ENCODE results near the gene FAM193A. TPM values are rescaled to one million over a fixed set of nuclear protein-coding genes. Genes with fewer than 3 reads are reported as not detected.

The FAM193A gene
- total RNA-seq, 2 donors from 2014 or later, result 14.6 to 17.0 TPM

DNA sequence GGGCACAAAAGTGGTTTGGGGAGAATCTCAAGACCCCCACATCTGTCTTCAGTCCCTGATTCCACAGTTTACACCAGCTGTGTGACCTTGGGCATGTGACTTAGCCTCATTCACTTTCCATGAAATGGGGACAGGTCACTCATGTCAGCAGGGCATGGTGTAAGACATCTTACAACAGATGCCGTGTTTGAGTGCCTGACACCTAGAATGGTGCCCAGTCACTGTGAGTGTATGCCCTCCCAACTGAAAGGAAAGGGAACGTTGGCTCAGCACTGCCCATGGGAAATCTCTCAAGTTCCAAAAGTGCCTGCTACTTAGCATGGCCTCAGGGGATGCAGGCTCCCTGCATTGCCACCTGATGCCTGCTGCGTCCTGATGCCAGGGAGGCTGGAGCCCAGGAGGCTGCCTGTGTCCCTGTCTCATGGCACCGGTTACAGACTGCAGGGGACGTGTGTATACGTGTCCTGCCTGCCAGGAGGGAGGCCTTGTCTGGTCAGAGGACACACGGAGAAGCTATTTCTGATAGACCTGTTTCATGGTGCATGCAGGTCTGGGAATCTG lies 35.3 kb upstream of the FAM193A start:
- Histone ChIP-seq H3K36me3 (peaks cover 54% of the 10 kb centered on the region), H3K4me3 (no peak overlapping the region), H3K27ac (no peak overlapping the region), H3K9me3 (no peaks in the 10 kb centered on the region), H3K27me3 (no peaks in the 10 kb centered on the region), H3K4me1 (peaks cover 0 to 4% of the 10 kb centered on the region in 2 donors)
- TF ChIP-seq, protein P1, sequence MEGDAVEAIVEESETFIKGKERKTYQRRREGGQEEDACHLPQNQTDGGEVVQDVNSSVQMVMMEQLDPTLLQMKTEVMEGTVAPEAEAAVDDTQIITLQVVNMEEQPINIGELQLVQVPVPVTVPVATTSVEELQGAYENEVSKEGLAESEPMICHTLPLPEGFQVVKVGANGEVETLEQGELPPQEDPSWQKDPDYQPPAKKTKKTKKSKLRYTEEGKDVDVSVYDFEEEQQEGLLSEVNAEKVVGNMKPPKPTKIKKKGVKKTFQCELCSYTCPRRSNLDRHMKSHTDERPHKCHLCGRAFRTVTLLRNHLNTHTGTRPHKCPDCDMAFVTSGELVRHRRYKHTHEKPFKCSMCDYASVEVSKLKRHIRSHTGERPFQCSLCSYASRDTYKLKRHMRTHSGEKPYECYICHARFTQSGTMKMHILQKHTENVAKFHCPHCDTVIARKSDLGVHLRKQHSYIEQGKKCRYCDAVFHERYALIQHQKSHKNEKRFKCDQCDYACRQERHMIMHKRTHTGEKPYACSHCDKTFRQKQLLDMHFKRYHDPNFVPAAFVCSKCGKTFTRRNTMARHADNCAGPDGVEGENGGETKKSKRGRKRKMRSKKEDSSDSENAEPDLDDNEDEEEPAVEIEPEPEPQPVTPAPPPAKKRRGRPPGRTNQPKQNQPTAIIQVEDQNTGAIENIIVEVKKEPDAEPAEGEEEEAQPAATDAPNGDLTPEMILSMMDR (IDR thresholded peaks at IDR 0.05), result no peak
- DNase-seq (ENCODE audit: low spot score), result no peak

DNA sequence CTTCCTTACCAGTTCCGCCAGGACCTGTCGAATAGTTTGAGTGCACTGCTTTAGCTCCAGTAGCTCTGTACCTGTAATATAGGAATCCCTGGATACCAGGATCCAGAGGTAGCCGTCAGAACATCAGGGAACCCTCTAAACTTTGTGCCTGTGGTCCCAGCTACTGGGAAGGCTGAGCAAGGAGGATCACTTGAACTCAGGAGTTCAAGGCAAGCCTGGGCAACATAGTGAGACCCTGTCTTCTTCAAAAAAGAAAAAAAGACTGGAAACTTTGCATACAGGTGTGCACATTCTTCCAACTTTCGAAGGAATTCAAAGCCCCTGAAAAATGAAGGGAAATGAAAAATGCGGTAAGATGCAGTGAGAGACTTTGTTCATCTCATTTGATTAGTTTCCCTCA lies 32.6 kb upstream of the FAM193A start:
- TF ChIP-seq, protein P1 (IDR thresholded peaks at IDR 0.05), result no peak
- peaks cover 46% of the 10 kb centered on the region for H3K36me3 ChIP-seq

DNA sequence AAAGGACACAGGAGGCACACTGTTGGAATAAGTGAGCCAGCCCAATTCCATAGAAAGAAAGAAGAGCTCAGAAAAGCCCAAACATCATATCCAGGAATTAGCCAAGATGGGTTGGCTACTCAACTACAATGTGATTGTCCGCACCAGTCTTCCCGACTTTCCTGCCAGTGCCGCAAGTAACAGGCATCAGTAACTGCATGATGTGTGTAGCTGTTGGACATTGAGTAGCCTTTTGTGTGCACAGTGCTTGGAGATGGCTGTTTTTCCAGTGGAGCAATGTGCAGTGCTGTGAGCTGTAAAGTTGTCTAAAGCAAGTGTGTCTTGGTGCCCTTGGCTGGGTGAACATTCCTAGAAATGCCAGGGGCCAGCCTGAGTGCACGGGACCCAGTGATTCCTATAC lies 29.2 kb upstream of the FAM193A start:
- Histone ChIP-seq H3K36me3 (peaks cover 28% of the 10 kb centered on the region), H3K27me3 (no peaks in the 10 kb centered on the region), H3K4me1 (no peaks in the 10 kb centered on the region), H3K4me3 (no peak overlapping the region), H3K9me3 (no peaks in the 10 kb centered on the region), H3K27ac (no peak overlapping the region)
- TF ChIP-seq, protein P1 (IDR thresholded peaks at IDR 0.05), result no peak
- no peak for DNase-seq (ENCODE audit: low spot score)

More for the DNA sequence above, 32.6 kb upstream of the FAM193A start:
- H3K27ac ChIP-seq, result no peak overlapping the region
- no peak overlapping the region for H3K4me3 ChIP-seq
- no peaks in the 10 kb centered on the region for H3K4me1 ChIP-seq
- no peaks in the 10 kb centered on the region for H3K9me3 ChIP-seq
- H3K27me3 ChIP-seq, result no peaks in the 10 kb centered on the region
- DNase-seq (ENCODE audit: low spot score), result no peak

DNA sequence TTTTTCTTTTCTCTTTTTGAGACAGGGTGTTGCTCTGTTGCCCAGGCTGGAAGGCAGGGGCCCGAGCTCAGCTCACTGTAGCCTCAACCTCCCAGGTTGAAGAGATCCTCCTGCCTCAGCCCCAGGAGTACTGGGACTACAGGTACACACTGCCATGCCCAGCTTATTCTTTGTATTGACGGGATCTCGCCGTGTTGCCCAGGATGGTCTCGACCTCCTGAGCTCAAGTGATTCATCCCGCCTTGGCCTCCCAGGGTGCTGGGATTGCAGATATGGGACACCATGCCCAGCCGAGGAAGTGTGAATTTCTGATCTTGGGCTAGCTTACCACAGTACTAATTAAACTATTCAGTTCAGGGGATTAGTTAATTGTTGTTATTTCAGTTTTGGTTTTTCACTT lies 28.6 kb upstream of the FAM193A start:
- H3K27me3 ChIP-seq, result no peaks in the 10 kb centered on the region
- H3K9me3 ChIP-seq, result no peaks in the 10 kb centered on the region
- TF ChIP-seq, protein P1 (IDR thresholded peaks at IDR 0.05), result no peak
- peaks cover 34% of the 10 kb centered on the region for H3K36me3 ChIP-seq
- no peaks in the 10 kb centered on the region for H3K4me1 ChIP-seq
- H3K27ac ChIP-seq, result no peak overlapping the region
- no peak overlapping the region for H3K4me3 ChIP-seq
- DNase-seq (ENCODE audit: low spot score), result no peak

DNA sequence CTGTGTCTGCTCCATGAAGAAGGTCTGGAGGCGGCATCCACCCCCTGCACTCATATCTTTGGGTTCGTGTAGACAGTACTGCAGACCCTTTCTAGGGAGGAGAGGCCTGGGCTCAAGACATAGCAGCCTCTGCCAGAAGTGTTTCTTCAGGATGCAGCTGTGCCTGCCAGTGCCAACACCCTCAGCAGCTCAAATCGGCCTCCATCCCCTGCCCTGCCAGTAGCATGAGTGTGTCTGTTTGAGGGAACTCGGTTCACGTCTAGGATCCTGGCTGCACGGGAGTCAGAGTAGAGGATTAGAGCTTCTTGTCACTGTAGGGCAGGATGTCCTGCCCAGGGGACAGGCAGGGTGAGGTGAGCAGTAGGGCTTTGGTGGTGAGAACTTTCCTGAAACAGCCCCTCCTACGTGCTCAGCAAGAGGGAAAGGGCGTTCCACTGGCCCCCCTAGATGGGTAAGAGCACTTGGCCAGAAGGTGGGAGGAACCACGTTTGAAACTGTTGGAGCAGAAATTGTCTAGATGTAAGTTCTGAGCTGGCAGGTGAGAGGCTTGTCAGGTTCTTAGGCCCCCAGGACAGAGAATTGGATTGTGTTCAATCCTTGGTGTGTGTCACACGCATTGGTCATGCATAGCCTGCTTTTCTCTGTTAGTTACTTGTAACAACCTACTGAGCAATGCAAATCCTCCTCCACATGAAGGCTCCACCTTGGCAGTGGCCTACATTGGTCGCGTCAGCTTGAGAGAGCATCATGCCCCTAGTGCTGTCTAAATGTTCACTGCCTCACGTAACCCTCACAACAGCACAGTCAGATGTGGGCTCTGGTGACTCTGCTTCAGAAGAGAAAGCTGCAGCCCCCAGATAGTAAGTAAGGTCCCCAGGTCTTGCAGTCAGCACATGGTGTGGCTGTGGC lies 25.8 kb upstream of the FAM193A start:
- Histone ChIP-seq H3K4me1 (peaks cover 0 to under 1% of the 10 kb centered on the region in 2 donors), H3K36me3 (peaks cover 52% of the 10 kb centered on the region), H3K4me3 (no peak overlapping the region), H3K27me3 (no peaks in the 10 kb centered on the region), H3K9me3 (no peaks in the 10 kb centered on the region), H3K27ac (no peak overlapping the region)
- no peak for DNase-seq (ENCODE audit: low spot score)
- TF ChIP-seq, protein P1 (IDR thresholded peaks at IDR 0.05), result no peak
